Sigmoid colon (tissue), 4 donors: Measurements from ENCODE around the gene ZC3HAV1.

ENCODE experiments used
- CTCF ChIP-seq, 4 experiments: fragments of 450-650 bp in 3 of 4; fragments of 200-600 bp in 1 of 4; IDR thresholded peaks; one replicate each; pipeline ENCODE4 v1.5.1; 2016 to 2019; ENCODE audit warnings: antibody characterized with exemption in 4 of 4, mild to moderate bottlenecking in 3 of 4, moderate library complexity in 2 of 4
- POLR2A ChIP-seq, 2 donors: fragments of 450-650 bp; IDR thresholded peaks; one replicate each; pipeline ENCODE4 v1.6.1; 2016; ENCODE audit warnings: antibody characterized with exemption in 2 of 2, mild to moderate bottlenecking in 2 of 2, moderate library complexity in 2 of 2
- POLR2AphosphoS5 ChIP-seq, 4 donors: sonication (generic); formaldehyde crosslinking; IDR thresholded peaks; one replicate each; pipeline ENCODE4 v1.6.1; 2017; ENCODE audit warnings: antibody characterized with exemption in 4 of 4

GRCh38 chr7:139004321-139005090, 105.0 kb downstream of the ZC3HAV1 start:
- TF ChIP-seq POLR2A (IDR thresholded peaks at IDR 0.05): no peak
- no peak for TF ChIP-seq CTCF (IDR thresholded peaks at IDR 0.05)
- no peak for TF ChIP-seq POLR2AphosphoS5 (IDR thresholded peaks at IDR 0.05)
